Left ventricle myocardium inferior (tissue), 1 donor: Measurements from ENCODE around the gene ZNRF2. TPM values are rescaled to one million over a fixed set of nuclear protein-coding genes. Genes with fewer than 3 reads are reported as not detected.
A peak's percentile ranks its signal among the peaks of the same experiment; 100 is the strongest.

ENCODE experiments used
- DNase-seq: peaks from one replicate; pipeline ENCODE4 v3.0.0-alpha.2; 2020
- H3K27ac ChIP-seq: fragments of 200-600 bp; replicated peaks from 2 replicates; pipeline ENCODE4 v1.8.0; 2021
- H3K27me3 ChIP-seq: fragments of 200-600 bp; 2 replicates; pipeline ENCODE4 v1.8.0; 2021; ENCODE audit warnings: low read depth
- H3K36me3 ChIP-seq: fragments of 200-600 bp; 2 replicates; pipeline ENCODE4 v1.8.0; 2021
- H3K4me1 ChIP-seq: fragments of 200-600 bp; 2 replicates; pipeline ENCODE4 v1.8.0; 2021
- H3K4me3 ChIP-seq: fragments of 200-600 bp; 2 replicates; pipeline ENCODE4 v1.8.0; 2021; ENCODE audit warnings: mild to moderate bottlenecking, moderate library complexity
- H3K9me3 ChIP-seq: fragments of 200-600 bp; replicated peaks from 2 replicates; pipeline ENCODE4 v1.8.0; 2021
- intact Hi-C: fragments of 100-400 bp; cut with micrococcal nuclease; formaldehyde crosslinking; loops from one replicate; pipeline ENCODE4 v1.11.0; 2022
- total RNA-seq: library from RNA; stranded (reverse); fragmentation: NEBNext Ultra II Directional; extraction: Animal tissue kit (Norgen Biotek cat#: 25700); gene quantifications from one replicate; pipeline ENCODE4 v1.2.1, GENCODE V29; 2021
- TF ChIP-seq, protein P1 (sequence below): fragments of 200-600 bp; IDR thresholded peaks from 2 replicates; pipeline ENCODE4 v1.8.0; 2021; ENCODE audit warnings: antibody characterized with exemption, mild to moderate bottlenecking, borderline replicate concordance
- donor health status: DM: no; HTN: yes; CAD: no; lungs with severe emphysema.

Gene ZNRF2
- total RNA-seq, 1 donor from 2014 or later, result 10.9 TPM

- Histone ChIP-seq H3K27me3 (no peaks in the 10 kb centered on the region), H3K4me3 (no peak overlapping the region), H3K4me1 (no peaks in the 10 kb centered on the region), H3K9me3 (no peaks in the 10 kb centered on the region), H3K36me3 (no peaks in the 10 kb centered on the region), H3K27ac (no peak overlapping the region)
- intact Hi-C loops, result loop anchor here (10.0 kb wide), 2 partner anchors 107 to 293 kb away; no protein-coding TSS in a partner anchor
- TF ChIP-seq, protein P1, sequence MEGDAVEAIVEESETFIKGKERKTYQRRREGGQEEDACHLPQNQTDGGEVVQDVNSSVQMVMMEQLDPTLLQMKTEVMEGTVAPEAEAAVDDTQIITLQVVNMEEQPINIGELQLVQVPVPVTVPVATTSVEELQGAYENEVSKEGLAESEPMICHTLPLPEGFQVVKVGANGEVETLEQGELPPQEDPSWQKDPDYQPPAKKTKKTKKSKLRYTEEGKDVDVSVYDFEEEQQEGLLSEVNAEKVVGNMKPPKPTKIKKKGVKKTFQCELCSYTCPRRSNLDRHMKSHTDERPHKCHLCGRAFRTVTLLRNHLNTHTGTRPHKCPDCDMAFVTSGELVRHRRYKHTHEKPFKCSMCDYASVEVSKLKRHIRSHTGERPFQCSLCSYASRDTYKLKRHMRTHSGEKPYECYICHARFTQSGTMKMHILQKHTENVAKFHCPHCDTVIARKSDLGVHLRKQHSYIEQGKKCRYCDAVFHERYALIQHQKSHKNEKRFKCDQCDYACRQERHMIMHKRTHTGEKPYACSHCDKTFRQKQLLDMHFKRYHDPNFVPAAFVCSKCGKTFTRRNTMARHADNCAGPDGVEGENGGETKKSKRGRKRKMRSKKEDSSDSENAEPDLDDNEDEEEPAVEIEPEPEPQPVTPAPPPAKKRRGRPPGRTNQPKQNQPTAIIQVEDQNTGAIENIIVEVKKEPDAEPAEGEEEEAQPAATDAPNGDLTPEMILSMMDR, result no peak
- DNase-seq, result no peak
These were observed 12.3 kb upstream of the ZNRF2 start for GRCh38 chr7:30272126-30272525.

GRCh38 chr7:30273552-30273951, 10.8 kb upstream of the ZNRF2 start:
- DNase-seq, result no peak
- Histone ChIP-seq H3K27ac (no peak overlapping the region), H3K36me3 (no peaks in the 10 kb centered on the region), H3K27me3 (no peaks in the 10 kb centered on the region), H3K4me1 (no peaks in the 10 kb centered on the region), H3K4me3 (no peak overlapping the region), H3K9me3 (no peaks in the 10 kb centered on the region)
- intact Hi-C loops, result loop anchor here (10.0 kb wide), 2 partner anchors 109 to 291 kb away; no protein-coding TSS in a partner anchor
- TF ChIP-seq, protein P1, result no peak

- no peaks in the 10 kb centered on the region for H3K36me3 ChIP-seq
- H3K4me3 ChIP-seq, result no peak overlapping the region
- no peaks in the 10 kb centered on the region for H3K27me3 ChIP-seq
- no peak overlapping the region for H3K27ac ChIP-seq
- TF ChIP-seq, protein P1, result no peak
- H3K9me3 ChIP-seq, result no peaks in the 10 kb centered on the region
- intact Hi-C loops, result loop anchor here (10.0 kb wide), 2 partner anchors 110 to 290 kb away; no protein-coding TSS in a partner anchor
- no peak for DNase-seq
- H3K4me1 ChIP-seq, result no peaks in the 10 kb centered on the region
These were observed 9.8 kb upstream of the ZNRF2 start for GRCh38 chr7:30274641-30275040.

- no peaks in the 10 kb centered on the region for H3K36me3 ChIP-seq
- H3K27ac ChIP-seq, result no peak overlapping the region
- H3K9me3 ChIP-seq, result no peaks in the 10 kb centered on the region
- H3K4me1 ChIP-seq, result no peaks in the 10 kb centered on the region
- intact Hi-C loops, result loop anchor here (10.0 kb wide), 2 partner anchors 112 to 288 kb away; no protein-coding TSS in a partner anchor
- H3K27me3 ChIP-seq, result no peaks in the 10 kb centered on the region
- DNase-seq, result no peak
- TF ChIP-seq, protein P1, result peak; percentile 82
- H3K4me3 ChIP-seq, result no peak overlapping the region
These were observed 8.0 kb upstream of the ZNRF2 start for GRCh38 chr7:30276203-30276900.

DNA sequence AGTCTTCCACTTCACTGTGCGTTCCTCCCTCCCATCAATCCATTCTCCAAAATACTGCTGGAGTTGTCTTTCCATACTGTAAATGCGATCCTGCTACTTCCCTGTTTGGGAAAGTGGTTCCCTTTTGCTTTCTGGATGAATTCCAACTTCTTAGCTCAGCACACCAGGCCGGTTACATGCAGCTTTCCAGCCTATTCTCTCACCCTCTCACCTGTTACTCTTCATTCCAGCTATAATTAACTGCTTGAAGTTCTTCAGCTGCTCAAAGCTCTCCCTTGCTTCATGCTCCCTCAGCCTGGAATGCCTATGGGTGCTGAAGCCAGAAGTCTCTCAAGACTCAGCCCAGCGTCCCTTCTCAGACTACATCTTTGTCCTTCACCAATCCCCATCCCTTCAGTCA, 6.0 kb upstream of the ZNRF2 start:
- Histone ChIP-seq H3K4me1 (no peaks in the 10 kb centered on the region), H3K27me3 (no peaks in the 10 kb centered on the region), H3K9me3 (no peaks in the 10 kb centered on the region), H3K27ac (no peak overlapping the region), H3K36me3 (no peaks in the 10 kb centered on the region), H3K4me3 (no peak overlapping the region)
- TF ChIP-seq, protein P1, result no peak
- intact Hi-C loops, result loop anchor here (10.0 kb wide), 2 partner anchors 114 to 286 kb away; no protein-coding TSS in a partner anchor
- no peak for DNase-seq
